GM18858 (cell line): Measurements from ENCODE around the gene ARPC1A.
"Not testable (repeated sequence)": the region's sequence is repeated elsewhere in the genome, so short reads cannot be mapped to it uniquely, and the experiment has no call there.

Experiments used
- ATAC-seq: cut with Tn5 transposase; IDR thresholded peaks from one replicate; pipeline ENCODE4 v1.9.1; 2021; ENCODE audit not compliant: unreplicated experiment

ARPC1A gene

GRCh38 chr7:99325592-99326407 lies at the start of gene ARPC1A:
TSS of gene ARPC1A (plus strand) at chr7:99325898. CDS start at chr7:99333354, 7,456 bp downstream.
- ATAC-seq, result peak; percentile 64

GRCh38 chr7:99278180-99278579 lies 47.5 kb upstream of the ARPC1A start:
- no peak for ATAC-seq

GRCh38 chr7:99284165-99284564 lies 41.5 kb upstream of the ARPC1A start:
- not testable (repeated sequence) for ATAC-seq

GRCh38 chr7:99287779-99288534 lies 37.7 kb upstream of the ARPC1A start:
- ATAC-seq, result no peak

GRCh38 chr7:99289185-99289584 lies 36.5 kb upstream of the ARPC1A start:
- no peak for ATAC-seq

GRCh38 chr7:99290148-99290547 lies 35.5 kb upstream of the ARPC1A start:
- not testable (repeated sequence) for ATAC-seq

GRCh38 chr7:99290980-99291607 lies 34.6 kb upstream of the ARPC1A start:
- no peak for ATAC-seq

- no peak for ATAC-seq
These were observed 33.6 kb upstream of the ARPC1A start for GRCh38 chr7:99292127-99292526.

GRCh38 chr7:99293167-99293566 lies 32.5 kb upstream of the ARPC1A start:
- no peak for ATAC-seq

- ATAC-seq, result no peak
These were observed 32.0 kb upstream of the ARPC1A start for GRCh38 chr7:99293650-99294049.

- ATAC-seq, result no peak
These were observed 29.2 kb upstream of the ARPC1A start for GRCh38 chr7:99296471-99296870.

GRCh38 chr7:99301496-99301895 lies 24.2 kb upstream of the ARPC1A start:
- ATAC-seq, result no peak

GRCh38 chr7:99305473-99306260 lies 20.0 kb upstream of the ARPC1A start:
- ATAC-seq, result no peak

- no peak for ATAC-seq
These were observed 17.1 kb upstream of the ARPC1A start for GRCh38 chr7:99308461-99309074.

GRCh38 chr7:99309111-99309510 lies 16.6 kb upstream of the ARPC1A start:
- no peak for ATAC-seq

GRCh38 chr7:99310004-99310403 lies 15.7 kb upstream of the ARPC1A start:
- no peak for ATAC-seq

- ATAC-seq, result no peak
These were observed 14.0 kb upstream of the ARPC1A start for GRCh38 chr7:99311702-99312101.

- no peak for ATAC-seq
These were observed 13.1 kb upstream of the ARPC1A start for GRCh38 chr7:99312316-99313203.

GRCh38 chr7:99313204-99313573 lies 12.5 kb upstream of the ARPC1A start:
- ATAC-seq, result no peak

GRCh38 chr7:99314504-99314903 lies 11.2 kb upstream of the ARPC1A start:
- ATAC-seq, result no peak
